ENCODE data around the gene PARD6G. TPM values are rescaled to one million over a fixed set of nuclear protein-coding genes. Genes with fewer than 3 reads are reported as not detected.

The PARD6G gene
- total and polyA plus RNA-seq, 2 of the 13 experiments (the other 11 are each of a cell fraction or from before 2014, with no cell fraction given), result 3.6 to 7.4 TPM

DNA sequence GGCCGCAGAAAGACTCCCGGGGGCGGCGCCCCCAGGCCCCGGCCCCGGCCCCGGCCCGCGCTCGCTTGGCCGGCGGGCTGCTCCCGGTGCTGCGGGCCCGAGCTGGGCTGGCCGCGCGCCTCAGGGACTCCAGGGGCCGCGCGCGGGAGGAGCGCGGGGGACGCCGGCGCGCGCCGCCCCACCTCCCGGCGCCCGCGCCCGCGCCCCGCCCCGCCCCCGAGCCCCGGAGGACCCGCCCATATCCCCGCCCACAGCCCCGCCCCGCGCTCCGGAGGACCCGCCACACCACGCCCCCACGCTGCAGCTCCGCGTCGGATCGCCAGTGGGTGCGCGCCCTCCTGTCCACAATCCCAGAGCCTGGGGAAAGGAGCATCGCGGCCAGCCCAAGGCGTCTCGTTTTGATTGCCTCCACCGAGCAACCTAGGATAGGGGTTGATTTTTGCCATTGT, at the start of gene PARD6G (continued):
- TF ChIP-seq, protein P1, sequence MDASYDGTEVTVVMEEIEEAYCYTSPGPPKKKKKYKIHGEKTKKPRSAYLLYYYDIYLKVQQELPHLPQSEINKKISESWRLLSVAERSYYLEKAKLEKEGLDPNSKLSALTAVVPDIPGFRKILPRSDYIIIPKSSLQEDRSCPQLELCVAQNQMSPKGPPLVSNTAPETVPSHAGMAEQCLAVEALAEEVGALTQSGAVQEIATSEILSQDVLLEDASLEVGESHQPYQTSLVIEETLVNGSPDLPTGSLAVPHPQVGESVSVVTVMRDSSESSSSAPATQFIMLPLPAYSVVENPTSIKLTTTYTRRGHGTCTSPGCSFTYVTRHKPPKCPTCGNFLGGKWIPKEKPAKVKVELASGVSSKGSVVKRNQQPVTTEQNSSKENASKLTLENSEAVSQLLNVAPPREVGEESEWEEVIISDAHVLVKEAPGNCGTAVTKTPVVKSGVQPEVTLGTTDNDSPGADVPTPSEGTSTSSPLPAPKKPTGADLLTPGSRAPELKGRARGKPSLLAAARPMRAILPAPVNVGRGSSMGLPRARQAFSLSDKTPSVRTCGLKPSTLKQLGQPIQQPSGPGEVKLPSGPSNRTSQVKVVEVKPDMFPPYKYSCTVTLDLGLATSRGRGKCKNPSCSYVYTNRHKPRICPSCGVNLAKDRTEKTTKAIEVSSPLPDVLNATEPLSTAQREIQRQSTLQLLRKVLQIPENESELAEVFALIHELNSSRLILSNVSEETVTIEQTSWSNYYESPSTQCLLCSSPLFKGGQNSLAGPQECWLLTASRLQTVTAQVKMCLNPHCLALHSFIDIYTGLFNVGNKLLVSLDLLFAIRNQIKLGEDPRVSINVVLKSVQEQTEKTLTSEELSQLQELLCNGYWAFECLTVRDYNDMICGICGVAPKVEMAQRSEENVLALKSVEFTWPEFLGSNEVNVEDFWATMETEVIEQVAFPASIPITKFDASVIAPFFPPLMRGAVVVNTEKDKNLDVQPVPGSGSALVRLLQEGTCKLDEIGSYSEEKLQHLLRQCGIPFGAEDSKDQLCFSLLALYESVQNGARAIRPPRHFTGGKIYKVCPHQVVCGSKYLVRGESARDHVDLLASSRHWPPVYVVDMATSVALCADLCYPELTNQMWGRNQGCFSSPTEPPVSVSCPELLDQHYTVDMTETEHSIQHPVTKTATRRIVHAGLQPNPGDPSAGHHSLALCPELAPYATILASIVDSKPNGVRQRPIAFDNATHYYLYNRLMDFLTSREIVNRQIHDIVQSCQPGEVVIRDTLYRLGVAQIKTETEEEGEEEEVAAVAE (CRISPR knock-in tag; IDR thresholded peaks at IDR 0.05; ENCODE audit: borderline replicate concordance), result no peak
- TF ChIP-seq, protein P2, sequence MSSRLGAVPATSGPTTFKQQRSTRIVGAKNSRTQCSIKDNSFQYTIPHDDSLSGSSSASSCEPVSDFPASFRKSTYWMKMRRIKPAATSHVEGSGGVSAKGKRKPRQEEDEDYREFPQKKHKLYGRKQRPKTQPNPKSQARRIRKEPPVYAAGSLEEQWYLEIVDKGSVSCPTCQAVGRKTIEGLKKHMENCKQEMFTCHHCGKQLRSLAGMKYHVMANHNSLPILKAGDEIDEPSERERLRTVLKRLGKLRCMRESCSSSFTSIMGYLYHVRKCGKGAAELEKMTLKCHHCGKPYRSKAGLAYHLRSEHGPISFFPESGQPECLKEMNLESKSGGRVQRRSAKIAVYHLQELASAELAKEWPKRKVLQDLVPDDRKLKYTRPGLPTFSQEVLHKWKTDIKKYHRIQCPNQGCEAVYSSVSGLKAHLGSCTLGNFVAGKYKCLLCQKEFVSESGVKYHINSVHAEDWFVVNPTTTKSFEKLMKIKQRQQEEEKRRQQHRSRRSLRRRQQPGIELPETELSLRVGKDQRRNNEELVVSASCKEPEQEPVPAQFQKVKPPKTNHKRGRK (CRISPR knock-in tag; IDR thresholded peaks at IDR 0.05), result no peak
- TF ChIP-seq ZNF331 (CRISPR knock-in tag; IDR thresholded peaks at IDR 0.05), result no peak
- TF ChIP-seq NRL (CRISPR knock-in tag; IDR thresholded peaks at IDR 0.05; ENCODE audit: borderline replicate concordance), result no peak
- TF ChIP-seq EEA1 (CRISPR knock-in tag; IDR thresholded peaks at IDR 0.05; ENCODE audit: borderline replicate concordance), result no peak
- TF ChIP-seq ELF3 (CRISPR knock-in tag; IDR thresholded peaks at IDR 0.05), result no peak
- TF ChIP-seq ZNF263 (CRISPR knock-in tag; IDR thresholded peaks at IDR 0.05), result peak; percentile 18; the same call in 1 of the 2 replicates
- no peak for TF ChIP-seq MATR3 (CRISPR knock-in tag; IDR thresholded peaks at IDR 0.05)
- no peak for TF ChIP-seq ZNF138 (CRISPR knock-in tag; IDR thresholded peaks at IDR 0.05; ENCODE audit: low read depth)
- TF ChIP-seq, protein P3, sequence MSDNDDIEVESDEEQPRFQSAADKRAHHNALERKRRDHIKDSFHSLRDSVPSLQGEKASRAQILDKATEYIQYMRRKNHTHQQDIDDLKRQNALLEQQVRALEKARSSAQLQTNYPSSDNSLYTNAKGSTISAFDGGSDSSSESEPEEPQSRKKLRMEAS (IDR thresholded peaks at IDR 0.05), result no peak
- no peak for TF ChIP-seq MTF2 (CRISPR knock-in tag; IDR thresholded peaks at IDR 0.05; ENCODE audit: borderline replicate concordance)
- no peak for TF ChIP-seq MAFK (conservative IDR thresholded peaks at IDR 0.05 in 1 of 2, IDR thresholded peaks at IDR 0.05 in 1 of 2; ENCODE audit: low read length in 2 of 2)
- no peak for TF ChIP-seq PCBP1 (IDR thresholded peaks at IDR 0.05; ENCODE audit: borderline replicate concordance, low read depth, low read length)
- no peak for TF ChIP-seq ZNF451 (CRISPR knock-in tag; IDR thresholded peaks at IDR 0.05)
- TF ChIP-seq SAP130 (CRISPR knock-in tag; IDR thresholded peaks at IDR 0.05; ENCODE audit: low read depth), result 0 out of 2 replicates have a peak, but pooled peaks have one; percentile 16
- TF ChIP-seq JUNB (CRISPR knock-in tag; IDR thresholded peaks at IDR 0.05; ENCODE audit: borderline replicate concordance), result no peak
- TF ChIP-seq, protein P4, sequence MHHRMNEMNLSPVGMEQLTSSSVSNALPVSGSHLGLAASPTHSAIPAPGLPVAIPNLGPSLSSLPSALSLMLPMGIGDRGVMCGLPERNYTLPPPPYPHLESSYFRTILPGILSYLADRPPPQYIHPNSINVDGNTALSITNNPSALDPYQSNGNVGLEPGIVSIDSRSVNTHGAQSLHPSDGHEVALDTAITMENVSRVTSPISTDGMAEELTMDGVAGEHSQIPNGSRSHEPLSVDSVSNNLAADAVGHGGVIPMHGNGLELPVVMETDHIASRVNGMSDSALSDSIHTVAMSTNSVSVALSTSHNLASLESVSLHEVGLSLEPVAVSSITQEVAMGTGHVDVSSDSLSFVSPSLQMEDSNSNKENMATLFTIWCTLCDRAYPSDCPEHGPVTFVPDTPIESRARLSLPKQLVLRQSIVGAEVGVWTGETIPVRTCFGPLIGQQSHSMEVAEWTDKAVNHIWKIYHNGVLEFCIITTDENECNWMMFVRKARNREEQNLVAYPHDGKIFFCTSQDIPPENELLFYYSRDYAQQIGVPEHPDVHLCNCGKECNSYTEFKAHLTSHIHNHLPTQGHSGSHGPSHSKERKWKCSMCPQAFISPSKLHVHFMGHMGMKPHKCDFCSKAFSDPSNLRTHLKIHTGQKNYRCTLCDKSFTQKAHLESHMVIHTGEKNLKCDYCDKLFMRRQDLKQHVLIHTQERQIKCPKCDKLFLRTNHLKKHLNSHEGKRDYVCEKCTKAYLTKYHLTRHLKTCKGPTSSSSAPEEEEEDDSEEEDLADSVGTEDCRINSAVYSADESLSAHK (CRISPR knock-in tag; IDR thresholded peaks at IDR 0.05; ENCODE audit: borderline replicate concordance), result no peak
- TF ChIP-seq IRX3 (CRISPR knock-in tag; IDR thresholded peaks at IDR 0.05; ENCODE audit: borderline replicate concordance, low read depth), result no peak
- no peak for TF ChIP-seq NONO (IDR thresholded peaks at IDR 0.05)
- no peak for TF ChIP-seq NONO (CRISPR knock-in tag; conservative IDR thresholded peaks at IDR 0.05)
- no peak for TF ChIP-seq POGZ (CRISPR knock-in tag; IDR thresholded peaks at IDR 0.05)
- TF ChIP-seq, protein P5, sequence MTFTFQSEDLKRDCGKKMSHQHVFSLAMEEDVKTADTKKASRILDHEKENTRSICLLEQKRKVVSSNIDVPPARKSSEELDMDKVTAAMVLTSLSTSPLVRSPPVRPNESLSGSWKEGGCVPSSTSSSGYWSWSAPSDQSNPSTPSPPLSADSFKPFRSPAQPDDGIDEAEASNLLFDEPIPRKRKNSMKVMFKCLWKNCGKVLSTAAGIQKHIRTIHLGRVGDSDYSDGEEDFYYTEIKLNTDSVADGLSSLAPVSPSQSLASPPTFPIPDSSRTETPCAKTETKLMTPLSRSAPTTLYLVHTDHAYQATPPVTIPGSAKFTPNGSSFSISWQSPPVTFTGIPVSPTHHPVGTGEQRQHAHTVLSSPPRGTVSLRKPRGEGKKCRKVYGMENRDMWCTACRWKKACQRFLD (CRISPR knock-in tag; IDR thresholded peaks at IDR 0.05; ENCODE audit: borderline replicate concordance), result no peak

All from HepG2 (cell line).